ENCODE results near the gene ZSCAN32.

DNA sequence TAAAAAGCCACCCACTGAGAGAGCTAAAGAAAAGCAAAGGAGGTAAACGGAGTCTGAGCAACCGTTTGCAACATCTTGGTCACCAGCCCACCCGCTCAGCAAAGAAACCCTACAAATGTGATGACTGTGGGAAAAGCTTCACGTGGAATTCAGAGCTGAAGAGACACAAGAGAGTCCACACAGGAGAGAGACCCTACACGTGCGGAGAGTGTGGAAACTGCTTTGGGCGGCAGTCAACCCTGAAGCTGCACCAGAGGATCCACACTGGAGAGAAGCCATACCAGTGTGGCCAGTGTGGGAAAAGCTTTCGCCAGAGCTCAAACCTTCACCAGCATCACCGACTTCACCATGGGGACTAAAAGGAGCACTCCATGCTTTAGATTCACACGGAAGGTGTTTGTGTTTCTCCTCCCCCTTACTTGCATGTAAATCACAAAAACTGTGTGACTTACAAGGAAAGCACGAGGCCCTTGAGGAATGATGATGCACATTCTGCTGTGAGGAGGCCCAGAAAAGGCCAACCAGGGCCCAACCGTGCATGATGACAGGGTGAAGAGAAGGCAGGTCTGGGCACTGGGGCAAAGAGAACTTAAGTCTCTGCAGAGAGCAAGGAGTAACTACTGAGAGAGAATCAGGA is 7.9 kb upstream of the ZSCAN32 start:
- TF ChIP-seq POLR2AphosphoS5 (IDR thresholded peaks at IDR 0.05; ENCODE audit: low read depth, low read length), result no peak
- TF ChIP-seq, protein P1, sequence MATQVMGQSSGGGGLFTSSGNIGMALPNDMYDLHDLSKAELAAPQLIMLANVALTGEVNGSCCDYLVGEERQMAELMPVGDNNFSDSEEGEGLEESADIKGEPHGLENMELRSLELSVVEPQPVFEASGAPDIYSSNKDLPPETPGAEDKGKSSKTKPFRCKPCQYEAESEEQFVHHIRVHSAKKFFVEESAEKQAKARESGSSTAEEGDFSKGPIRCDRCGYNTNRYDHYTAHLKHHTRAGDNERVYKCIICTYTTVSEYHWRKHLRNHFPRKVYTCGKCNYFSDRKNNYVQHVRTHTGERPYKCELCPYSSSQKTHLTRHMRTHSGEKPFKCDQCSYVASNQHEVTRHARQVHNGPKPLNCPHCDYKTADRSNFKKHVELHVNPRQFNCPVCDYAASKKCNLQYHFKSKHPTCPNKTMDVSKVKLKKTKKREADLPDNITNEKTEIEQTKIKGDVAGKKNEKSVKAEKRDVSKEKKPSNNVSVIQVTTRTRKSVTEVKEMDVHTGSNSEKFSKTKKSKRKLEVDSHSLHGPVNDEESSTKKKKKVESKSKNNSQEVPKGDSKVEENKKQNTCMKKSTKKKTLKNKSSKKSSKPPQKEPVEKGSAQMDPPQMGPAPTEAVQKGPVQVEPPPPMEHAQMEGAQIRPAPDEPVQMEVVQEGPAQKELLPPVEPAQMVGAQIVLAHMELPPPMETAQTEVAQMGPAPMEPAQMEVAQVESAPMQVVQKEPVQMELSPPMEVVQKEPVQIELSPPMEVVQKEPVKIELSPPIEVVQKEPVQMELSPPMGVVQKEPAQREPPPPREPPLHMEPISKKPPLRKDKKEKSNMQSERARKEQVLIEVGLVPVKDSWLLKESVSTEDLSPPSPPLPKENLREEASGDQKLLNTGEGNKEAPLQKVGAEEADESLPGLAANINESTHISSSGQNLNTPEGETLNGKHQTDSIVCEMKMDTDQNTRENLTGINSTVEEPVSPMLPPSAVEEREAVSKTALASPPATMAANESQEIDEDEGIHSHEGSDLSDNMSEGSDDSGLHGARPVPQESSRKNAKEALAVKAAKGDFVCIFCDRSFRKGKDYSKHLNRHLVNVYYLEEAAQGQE (IDR thresholded peaks at IDR 0.05; ENCODE audit: insufficient read depth in 1 of 2, low read depth in 2 of 2, low read length in 2 of 2), result no peak
- TF ChIP-seq SIN3A (IDR thresholded peaks at IDR 0.05; ENCODE audit: borderline replicate concordance, insufficient read depth, low read length), result no peak
- TF ChIP-seq TAF1 (IDR thresholded peaks at IDR 0.05; ENCODE audit: borderline replicate concordance, insufficient read depth, low read length), result no peak
- TF ChIP-seq FOXP2 (optimal IDR thresholded peaks at IDR 0.05; ENCODE audit: borderline replicate concordance, extremely low read depth, extremely low read length, insufficient read depth), result no peak

All from PFSK-1 (cell line).